Kasumi-1 (cell line): ENCODE results near the gene UBE2K.
"Not testable (repeated sequence)": the region's sequence is repeated elsewhere in the genome, so short reads cannot be mapped to it uniquely, and the experiment has no call there.

Source experiments
- DNase-seq, 2 experiments: peaks; one replicate each; lab custom pipeline; 2025; lab: John Stamatoyannopoulos, UW

The UBE2K gene

DNA sequence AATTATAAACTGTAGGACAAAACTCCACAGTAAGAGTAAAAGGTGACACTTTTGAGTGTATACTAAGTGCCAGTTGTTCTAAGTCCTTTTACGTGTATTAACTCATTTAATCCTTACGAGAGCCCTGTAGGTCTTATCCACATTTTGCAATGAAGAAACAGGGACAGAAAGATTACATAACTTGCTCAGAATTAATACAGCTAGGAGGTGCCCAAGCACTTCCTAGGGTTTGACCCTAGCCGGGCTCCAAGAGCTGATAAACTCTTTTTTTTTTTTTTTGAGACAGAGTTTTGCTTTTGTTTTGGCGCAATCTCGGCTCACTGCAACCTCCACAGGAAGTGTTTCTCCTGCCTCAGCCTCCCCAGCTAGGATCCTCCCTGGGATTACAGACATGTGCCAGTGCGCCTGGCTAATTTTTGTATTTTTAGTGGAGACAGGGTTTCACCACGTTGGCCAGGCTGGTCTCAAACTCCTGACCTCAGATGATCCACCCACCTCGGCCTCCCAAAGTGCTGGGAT lies 110.4 kb downstream of the UBE2K start:
- peak; percentile 36 to 43 for DNase-seq

DNA sequence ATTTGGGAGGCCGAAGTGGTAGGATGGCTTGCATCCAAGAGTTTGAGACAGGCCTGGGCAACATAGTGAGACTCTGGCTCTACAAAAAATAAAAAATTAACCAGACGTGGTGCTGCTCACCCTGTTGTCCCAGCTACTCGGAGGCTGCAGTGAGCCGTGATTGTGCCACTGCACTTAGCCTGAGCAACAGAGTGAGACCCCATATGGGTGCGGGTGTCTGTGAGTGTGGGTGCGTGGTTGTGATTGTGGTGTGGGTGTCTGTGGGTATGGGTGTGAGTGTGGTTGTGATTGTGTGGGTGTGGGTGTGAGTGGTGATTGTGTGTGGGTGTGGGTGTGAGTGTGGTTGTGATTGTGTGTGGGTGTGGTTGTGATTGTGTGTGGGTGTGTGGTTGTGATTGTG lies 114.6 kb downstream of the UBE2K start:
- DNase-seq: no peak

DNA sequence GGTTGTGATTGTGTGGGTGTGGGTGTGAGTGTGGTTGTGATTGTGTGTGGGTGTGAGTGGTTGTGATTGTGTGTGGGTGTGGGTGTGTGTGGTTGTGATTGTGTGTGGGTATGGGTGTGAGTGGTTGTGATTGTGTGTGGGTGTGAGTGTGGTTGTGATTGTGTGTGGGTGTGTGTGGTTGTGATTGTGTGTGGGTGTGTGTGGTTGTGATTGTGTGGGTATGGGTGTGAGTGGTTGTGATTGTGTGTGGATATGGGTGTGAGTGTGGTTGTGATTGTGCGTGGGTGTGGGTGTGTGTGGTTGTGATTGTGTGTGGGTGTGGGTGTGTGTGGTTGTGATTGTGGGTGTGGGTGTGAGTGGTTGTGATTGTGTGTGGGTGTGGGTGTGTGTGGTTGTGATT lies 115.1 kb downstream of the UBE2K start:
- DNase-seq: not testable (repeated sequence)

DNA sequence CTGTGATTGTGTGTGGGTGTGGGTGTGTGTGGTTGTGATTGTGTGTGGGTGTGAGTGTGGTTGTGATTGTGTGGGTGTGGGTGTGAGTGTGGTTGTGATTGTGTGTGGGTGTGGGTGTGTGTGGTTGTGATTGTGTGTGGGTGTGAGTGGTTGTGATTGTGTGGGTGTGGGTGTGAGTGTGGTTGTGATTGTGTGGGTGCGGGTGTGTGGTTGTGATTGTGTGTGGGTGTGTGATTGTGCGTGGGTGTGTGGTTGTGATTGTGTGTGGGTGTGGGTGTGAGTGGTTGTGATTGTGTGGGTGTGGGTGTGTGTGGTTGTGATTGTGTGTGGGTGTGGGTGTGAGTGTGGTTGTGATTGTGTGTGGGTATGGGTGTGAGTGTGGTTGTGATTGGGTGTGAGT lies 115.8 kb downstream of the UBE2K start:
- DNase-seq: not testable (repeated sequence)

DNA sequence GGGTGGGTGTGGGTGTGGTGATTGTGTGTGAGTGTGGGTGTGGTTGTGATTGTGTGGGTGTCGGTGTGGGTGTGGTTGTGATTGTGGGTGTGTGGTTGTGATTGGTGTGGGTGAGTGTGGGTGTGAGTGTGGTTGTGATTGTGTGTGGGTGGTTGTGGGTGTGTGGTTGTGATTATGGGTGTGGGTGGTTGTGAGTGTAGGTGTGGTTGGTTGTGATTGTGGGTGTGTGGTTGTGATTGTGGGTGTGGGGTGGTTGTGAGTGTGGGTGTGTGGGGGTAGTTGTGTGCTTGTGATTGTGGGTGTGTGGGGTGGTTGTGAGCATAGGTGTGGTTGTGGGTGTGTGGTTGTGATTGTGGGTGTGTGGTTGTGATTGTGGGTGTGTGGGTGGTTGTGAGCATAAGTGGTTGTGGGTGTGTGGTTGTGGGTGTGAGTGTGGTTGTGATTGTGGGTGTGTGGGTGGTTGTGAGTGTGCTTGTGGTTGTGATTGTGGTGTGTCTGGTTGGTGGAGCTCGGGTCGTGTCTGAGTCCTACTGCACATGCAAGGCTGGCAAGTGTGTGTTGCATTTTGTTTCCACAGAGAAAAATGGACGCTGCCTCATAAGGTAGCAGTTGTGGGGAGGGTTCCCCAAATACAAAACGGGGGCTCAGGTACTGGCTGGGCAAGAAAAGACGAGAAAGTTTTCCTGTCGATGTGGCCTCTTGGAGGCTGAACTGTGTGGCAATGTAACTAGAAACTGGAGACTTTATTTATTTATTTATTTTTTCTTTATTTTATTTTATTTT lies 116.7 kb downstream of the UBE2K start:
- no peak for DNase-seq

DNA sequence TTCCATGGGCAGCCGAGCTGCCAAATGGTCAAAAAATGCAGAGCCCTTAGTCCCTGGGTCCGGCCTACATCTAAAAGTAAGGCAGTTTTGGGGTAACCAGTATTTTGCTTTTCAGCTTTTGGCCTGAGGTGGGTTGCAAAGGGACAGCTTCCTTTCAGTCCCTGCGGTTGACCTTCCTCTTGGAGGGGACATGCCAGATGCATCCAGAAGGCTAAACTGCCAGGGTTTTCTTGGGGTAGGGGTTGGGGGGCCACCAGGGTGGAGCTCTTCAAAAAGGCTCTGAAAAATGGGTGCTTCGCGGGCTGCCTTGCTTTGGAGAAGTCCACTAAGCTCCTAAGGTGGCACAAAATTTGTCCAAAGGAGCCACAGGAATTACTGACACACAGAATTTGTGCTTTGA lies 120.7 kb downstream of the UBE2K start:
- no peak for DNase-seq

DNA sequence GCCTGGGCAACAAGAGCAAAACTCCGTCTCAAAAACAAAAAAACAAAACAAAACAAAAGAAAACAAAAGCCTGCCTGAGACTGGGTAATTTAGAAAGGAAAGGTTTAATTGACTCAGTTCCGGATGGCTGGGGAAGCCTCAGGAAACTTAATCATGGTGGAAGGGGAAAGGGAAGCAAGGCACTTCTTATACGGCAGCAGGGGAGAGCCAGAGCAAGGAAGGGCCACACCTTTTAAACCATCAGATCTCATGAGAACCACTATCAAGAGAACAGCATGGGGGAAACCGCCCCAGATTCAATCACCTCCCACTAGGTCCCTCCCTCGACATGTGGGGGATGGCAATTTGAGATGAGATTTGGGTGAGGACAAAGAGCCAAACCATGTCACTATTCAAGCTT lies 122.2 kb downstream of the UBE2K start:
- DNase-seq: no peak

DNA sequence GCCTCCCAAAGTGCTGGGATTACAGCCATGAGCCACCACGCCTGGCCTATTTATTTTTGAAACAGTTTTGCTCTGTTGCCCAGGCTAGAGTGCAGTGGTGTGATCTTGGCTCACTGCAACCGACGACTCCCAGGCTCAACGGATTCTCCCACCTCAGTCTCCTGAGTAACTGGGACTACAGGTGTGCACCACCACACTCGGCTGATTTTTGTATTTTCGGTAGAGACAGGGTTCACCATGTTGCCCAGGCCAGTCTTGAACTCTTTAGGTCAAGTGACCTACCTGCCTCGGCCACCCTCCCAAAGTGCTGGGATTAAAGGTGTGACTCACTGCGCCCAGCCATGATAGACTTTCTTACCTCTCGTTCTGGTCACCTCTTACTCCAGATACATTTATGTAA lies 124.0 kb downstream of the UBE2K start:
- no peak for DNase-seq

DNA sequence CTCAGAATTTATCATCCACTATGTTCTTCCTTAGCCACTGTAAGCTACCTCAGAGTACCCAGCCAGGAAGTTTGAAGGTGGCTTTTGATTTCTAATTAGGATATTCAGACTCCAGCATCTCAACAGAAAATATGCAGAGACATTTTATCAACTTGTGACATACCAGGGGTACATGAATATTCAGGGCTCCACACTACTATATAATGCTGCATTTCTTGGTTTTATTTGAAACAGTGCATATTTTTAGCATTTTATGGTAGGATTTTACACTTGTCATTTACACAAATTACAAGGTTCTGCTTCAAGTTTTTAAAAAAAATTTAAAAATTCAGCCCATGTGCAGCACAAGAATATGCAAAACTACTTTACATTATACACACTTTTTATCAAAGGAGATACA lies 124.7 kb downstream of the UBE2K start:
- DNase-seq: no peak

DNA sequence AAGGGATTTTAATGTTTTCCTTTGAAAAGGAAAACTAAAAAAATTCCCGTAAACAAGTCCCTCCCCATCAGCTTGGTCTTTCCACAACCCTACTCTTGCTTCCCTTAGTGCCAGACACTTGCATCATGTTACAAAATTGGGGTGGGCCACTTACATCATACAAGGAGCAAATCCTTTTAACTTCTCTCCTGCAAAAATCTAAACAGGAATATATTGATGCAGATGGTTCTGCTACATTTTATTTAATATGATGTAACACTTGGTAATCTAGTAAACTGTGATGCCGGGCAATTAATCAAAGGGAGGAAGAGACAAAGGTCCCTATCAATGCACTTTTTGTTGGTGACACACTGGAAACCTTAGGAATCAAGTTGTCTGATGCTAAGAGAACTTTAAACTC lies 125.3 kb downstream of the UBE2K start:
- no peak for DNase-seq

DNA sequence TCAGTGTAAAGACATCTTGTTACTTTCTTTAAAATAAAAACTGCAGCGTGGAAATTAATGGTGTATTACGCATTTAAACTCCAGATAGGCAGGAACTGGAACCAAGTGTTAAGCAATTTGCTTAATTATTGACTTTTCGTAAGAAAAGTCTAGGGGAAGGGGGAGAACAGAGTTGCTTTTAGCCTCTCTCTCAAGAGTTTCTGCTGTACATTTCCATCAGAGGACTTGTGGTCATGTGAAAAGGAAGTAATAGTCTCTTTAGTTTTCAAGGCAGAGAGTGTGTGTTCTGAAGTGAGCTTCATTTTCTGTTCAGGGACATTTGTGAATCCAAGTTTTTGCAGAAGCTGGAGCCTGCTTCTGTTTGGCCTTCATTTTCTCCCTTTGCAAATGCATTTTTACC lies 127.2 kb downstream of the UBE2K start:
- peak; percentile 86 to 87 for DNase-seq

DNA sequence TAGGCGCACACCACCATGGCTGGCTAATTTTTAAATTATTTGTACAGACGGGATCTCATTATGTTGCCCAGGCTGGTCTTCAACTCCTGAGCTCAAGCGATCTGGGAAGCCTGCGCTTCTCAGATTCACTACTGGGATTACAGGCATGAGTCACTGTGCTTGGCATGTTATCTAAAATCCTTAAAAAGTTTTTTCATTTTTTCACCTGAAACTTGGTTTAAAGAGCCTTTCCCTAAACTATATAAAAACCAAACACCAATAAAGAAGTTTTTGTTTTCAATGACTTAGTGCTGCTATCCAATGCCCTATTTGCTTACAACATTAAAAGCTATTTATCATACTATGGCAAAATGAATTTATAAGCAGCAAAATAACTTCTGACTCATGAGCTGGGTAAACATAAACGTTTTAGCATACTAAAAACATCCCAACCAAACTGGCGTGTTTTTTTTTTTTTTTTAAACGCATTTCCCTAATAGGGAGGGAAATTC lies 127.8 kb downstream of the UBE2K start:
- DNase-seq: peak in 1 of 2 experiments; percentile 42
